HG02943 (cell line): ENCODE results near the gene ATPAF1.
"Not testable (repeated sequence)": the region's sequence is repeated elsewhere in the genome, so short reads cannot be mapped to it uniquely, and the experiment has no call there.

Source experiments
- ATAC-seq: cut with Tn5 transposase; IDR thresholded peaks from one replicate; pipeline ENCODE4 v1.9.1; 2021; ENCODE audit warnings: mild to moderate bottlenecking, low read depth, moderate library complexity; ENCODE audit not compliant: unreplicated experiment

The ATPAF1 gene, protein sequence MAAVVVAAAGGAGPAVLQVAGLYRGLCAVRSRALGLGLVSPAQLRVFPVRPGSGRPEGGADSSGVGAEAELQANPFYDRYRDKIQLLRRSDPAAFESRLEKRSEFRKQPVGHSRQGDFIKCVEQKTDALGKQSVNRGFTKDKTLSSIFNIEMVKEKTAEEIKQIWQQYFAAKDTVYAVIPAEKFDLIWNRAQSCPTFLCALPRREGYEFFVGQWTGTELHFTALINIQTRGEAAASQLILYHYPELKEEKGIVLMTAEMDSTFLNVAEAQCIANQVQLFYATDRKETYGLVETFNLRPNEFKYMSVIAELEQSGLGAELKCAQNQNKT

DNA sequence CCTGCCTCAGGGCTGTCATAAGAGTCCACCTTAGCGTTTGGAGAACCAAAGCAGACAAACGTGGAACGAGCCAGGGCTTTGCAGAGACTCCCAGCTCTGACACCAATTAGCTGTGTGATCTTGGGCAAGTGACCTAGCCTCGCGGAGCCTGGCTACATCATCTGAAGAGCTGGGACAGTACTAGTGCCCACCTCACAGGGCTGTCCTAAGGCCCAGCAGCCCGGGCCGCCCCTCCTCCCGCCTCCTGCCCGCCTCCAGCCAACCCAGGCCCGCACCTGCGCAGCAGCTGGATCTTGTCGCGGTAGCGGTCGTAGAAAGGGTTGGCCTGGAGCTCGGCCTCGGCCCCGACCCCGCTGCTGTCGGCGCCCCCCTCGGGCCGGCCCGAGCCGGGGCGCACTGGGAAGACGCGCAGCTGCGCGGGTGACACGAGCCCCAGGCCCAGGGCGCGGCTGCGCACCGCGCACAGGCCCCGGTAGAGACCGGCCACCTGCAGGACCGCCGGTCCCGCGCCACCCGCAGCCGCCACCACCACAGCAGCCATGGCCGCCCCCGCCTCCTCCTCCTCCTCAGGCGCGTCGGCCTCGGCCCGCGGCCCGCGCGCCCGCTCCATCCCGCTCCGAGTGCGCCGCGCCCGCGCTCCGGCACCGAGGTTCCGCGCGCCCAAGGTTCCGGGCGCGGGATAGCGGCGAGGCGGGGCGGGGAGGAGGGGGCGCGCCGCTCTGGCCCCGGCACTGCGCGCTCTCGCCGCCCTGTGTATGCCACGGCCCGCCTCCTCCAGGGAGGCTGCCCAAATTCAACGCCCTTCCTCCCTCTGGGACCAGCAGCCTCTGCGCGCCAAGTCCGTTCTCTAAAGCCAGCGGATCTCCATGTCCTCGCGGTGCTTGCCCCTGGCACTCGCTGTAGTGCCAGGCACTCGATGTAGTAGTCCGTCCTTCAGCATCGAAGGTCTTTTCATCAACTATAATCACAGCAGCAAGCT is at the start of gene ATPAF1:
ATPAF1 (minus strand) TSS at position 583 of the 979 bp plus-strand sequence; CDS start at position 541, 42 bp downstream.
- peak; percentile 61 for ATAC-seq

DNA sequence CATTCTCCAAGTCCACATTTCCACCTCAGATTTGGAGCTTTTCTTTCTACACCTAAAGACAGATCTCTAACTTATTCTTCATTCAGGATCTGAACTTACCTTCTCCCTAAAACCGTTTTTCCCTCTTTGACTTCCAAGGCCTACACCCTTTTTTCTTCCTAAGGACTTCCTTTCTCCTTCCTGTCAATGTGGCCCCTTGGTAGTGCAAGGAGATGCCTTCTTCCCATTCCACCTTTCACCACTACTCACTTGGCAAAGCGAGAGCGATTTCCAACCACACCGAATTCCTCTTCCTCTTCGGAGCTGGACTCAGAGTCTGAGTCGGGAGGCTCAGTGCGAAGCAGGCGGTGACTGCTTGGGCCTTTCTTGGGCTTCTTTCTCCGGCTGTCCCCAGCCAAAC is 49.5 kb upstream of the ATPAF1 start:
- no peak for ATAC-seq

DNA sequence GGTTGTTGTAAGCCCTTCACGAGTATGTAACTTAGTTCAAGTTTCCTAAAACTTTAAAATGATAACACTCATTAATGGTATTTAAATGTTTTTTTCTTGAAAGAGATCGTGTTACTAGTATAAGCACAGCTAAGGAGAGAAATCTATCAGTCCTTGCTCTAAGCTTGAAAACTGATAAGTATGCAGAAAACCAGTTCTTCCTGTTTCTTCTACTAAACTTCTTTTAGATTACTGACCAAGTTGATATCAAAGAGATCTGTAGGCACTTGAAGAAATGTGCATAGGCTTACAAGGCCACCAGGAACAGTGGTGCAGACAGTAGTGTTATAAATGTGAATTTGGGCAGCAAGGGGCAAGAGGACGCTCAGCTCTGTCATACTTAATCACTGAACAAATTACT is 46.8 kb upstream of the ATPAF1 start:
- ATAC-seq, result no peak

DNA sequence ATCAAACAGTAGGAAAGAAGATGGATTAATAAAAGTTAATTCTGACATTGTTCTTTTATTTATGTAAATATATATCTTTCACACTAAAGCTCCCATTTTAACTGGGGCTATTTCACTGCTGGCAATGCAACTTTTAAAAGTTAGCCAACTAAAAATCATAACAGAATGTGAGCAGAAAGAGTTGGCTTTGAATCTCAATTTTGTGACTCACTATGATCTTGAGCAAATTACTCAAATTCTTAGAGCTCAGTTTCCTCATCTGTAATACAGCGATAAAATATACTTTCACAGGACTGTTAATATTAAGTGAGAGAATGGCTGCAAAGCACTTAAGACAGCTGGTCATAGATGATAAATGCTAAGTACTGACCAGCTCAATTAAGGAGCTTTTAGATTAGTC is 40.0 kb upstream of the ATPAF1 start:
- ATAC-seq, result no peak

DNA sequence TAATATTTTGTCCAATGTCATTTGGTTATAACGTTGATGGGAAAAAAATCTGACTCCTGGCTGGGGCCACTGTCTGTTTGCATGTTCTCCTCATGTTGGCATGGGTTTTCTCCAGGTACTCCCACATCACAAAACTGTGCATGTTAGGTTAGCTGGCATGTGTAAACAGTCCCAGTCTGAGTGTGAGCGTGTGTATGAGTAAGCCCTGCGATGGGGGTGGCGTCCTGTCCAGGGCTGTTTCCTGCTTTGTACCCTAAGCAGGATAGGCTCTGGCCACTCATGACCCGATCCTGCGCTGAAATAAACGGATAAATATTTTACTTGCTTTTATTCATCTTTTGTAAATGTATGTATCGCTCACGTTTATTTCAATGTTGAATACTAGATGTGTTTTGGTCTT is 37.2 kb upstream of the ATPAF1 start:
- no peak for ATAC-seq

DNA sequence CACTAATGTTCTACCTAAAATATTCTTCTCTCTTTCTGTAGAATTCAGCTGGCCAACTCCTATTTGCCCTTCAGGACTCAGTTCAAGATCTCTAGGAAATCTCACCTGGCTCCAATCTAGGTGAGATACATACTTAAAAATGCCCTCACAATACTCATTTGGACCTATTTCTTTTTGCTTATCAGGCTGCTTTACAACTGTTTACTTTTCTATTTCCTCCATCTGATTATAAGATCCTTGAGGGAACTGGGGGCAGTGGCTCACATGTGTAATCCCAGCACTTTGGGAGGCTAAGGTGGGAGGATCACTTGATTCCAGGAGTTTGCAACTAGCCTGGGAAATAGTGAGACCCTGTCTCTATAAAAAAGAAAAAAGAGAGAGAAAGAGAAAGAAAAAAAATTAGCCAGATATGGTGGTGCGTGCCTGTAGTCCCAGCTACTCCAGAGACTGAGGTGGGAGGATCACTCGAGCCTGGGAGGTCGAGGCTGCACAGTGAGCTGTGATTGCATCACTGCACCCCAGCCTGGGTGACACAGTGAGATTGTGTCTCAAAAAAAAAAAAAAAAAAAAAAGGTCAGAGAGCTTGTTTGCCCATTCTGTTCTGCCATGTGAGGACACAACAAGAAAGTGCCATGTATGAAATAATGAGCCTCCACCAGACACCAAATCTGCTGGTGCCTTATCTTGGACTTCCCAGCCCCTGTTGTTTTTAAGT is 35.9 kb upstream of the ATPAF1 start:
- no peak for ATAC-seq

DNA sequence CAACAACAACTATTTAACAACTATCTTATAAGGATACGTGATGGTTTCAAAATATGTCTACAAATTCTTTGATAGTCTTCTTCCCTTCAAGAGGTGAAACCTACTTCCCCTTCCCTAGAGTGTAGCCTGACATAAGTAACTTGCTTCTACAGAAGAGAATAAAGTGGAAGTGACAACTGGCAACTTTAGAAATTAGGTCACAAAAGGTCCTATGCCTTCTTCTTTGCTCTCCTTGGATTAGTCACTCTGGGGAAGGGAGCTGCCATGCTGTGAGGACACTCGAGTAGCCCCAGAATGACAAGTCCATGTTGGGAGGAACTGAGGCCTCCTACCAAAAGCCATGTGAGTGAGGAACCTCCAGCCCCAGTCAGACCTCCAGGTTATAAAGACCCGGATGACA is 31.5 kb upstream of the ATPAF1 start:
- ATAC-seq, result no peak

DNA sequence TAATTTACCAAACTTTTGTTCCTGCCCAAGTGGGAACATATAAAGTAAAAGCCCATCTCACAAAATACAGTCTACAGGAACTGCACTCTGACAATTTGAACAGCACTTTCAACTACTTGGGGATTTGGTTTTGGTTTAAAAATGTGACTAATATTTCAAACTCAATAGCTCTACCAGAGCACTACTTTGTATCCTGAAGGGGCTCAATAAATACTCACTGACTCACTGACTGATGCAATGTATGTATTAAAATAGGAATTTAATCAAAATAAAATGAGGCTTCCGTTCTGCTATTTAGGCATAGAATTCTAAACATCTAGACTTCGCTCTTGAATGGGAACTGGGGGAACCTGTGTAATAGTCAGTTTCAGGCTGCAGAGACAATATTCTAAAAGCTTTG is 28.9 kb upstream of the ATPAF1 start:
- no peak for ATAC-seq

DNA sequence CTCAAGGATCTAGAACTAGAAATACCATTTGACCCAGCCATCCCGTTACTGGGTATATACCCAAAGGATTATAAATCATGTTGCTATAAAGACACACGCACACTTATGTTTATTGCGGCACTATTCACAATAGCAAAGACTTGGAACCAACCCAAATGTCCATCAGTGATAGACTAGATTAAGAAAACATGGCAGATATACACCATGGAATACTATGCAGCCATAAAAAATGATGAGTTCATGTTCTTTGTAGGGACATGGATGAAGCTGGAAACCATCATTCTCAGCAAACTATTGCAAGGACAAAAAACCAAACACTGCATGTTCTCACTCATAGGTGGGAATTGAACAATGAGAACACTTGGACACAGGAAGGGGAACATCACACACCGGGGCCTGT is 26.5 kb upstream of the ATPAF1 start:
- ATAC-seq, result not testable (repeated sequence)

DNA sequence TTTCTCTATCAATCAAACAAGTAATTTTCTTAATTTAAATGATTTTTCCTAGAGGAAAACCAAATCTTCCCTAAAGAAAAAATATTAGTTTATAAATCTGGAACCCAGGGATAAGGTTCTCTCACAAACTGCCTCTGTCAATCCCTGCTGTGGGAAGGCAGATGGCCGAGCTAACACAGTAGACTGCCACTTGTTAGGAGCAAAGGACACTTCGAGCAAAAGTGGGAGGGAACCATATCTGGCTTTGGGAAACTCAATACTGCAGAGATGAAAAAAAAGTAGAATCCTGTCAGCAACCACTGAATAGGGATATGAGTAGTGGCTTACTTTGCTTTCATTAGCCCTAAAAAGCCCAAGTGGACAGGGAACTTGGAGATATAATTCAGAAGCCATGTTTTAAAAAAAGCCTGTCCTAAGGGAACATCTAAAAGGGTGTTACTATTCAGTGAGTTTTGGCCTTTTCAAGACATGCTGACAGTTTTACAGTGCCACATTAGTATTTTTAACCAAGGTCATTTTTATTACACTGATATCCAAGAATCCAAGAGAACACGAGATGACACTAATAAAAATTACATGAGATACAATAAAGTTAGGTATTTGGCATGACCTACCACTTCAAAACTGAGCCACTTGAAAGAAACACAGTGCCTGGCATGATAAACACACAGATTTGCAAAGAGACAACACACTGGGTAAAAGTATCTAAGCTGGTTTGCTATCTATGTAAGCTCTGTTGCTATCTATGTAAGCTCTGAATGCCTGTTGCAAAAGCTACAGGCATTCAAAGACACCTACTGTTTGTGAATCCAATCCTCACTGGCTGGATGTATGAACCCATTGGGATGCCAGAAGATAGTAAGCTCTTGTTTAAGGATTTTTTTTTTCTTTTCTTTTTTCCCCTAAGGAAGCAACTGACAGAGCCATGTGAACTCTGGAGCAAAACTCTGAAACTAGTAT is 24.9 kb upstream of the ATPAF1 start:
- ATAC-seq, result no peak

DNA sequence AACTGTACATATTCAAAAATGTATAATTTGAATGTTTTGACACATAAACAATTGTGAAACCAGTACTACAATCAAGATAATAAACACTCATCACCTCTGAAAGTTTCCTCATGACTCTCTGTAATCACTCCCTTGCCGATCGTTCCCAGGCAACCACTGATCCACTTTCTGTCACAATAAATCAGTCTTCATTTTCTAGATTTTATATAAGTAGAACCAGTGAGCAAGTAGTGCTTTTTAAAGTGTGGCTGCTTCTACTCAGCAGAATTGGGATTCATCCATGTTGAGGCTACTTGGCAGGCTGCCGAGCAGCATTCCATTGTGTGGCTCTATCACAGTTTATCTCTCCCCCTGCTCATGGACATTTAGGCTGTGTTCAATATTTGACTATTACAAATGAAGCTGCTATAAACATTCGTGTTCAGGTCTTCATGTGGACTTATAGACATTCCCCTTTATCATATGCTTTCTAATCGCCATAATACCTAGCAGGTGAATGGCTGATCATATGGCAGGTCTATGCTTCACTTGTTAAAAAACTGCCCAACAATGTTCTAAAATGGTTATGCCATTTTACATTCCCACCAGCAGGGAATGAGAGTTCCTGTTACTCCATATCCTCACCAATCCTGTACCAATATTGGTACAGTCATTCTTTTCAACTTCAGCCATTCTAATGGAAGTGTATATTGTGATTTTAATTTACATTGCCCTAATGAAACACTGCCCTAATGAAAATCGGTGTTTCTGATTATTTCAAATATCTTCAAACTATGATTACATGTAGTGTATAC is 24.0 kb upstream of the ATPAF1 start:
- no peak for ATAC-seq

DNA sequence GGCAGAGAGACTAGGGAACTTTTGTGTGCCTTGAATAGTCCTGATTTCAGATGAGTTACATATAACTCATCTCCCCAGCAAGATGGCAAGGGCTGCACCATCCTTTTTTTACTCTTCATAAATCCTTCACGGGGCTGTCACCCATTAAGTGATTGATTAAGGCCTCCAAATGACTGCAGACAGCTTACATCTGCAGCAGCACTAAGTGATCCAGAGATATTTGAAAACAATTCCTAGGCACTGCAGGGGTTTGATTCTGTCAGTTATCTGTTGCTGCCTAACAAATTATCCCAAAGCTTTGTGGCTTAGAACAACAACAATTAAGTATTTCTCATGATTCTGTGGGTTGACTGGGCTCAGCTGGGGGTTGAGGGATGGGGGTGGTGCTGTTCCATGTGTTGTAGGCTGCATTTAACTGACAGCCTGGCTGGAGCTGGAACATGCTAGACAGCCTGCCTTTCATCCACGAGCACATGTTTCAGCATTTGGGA is 22.8 kb upstream of the ATPAF1 start:
- no peak for ATAC-seq

DNA sequence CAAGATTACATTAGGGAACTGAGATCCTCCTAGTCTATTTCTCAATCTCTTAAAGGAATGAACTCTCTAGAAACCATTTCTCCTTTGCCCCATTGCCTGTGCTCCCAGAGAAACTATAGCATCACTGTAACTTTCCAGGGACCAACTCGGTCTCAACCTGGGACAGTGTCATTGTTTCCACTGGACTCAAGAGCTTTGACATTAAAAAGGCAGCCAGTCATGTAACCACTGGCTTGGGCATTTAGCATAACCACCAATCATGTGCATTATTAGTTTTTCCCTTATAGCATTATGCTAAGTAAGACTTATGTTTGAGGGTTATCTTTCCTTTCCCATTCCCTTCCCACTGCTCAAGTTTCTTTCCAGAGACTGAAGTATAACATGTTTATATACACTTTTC is 21.7 kb upstream of the ATPAF1 start:
- ATAC-seq, result no peak

DNA sequence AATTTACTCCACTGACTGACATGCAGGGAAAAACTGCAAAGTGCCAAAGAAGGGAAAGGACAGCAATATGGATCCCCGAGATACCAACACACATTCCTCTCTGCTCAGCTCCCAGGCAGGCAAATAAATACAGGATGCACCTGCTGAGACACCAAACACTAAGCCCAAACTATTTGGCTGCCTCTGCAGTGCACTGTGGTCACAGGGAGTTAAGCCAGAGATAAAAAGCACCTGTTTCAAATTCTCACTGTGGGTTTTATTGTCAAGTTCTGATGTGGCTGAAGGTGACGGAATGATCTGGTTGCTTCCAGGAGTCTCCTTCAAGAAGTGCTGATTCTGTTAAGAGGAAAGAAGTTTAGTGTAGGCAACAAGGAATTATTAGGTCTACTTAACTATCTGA is 21.2 kb upstream of the ATPAF1 start:
- no peak for ATAC-seq

DNA sequence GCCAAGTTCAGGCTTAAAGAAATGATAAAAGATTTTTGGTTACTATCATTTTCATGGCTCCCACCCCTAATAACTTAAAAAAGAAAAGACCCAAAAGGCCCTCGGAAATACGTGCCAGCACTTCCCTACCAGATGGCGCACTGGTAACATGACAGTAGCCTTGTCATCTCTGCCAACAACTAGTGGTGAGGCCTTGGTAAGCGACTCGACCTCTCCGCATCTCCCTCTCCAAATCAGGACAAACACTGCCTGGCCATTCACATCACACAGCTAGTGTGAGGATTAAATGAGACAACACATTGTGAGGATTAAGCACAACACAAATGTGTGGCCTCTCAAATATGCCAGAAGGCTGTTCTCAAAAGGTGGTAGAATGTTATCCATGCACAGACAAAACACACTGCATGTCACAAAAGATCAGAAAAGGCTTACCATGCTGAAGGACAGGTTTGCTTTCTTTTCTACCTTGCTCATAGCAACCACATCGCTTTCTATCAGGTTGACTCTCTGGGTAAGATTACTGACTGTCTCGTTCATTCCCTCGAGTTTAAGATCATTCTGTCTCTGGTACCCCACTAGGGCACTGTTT is 19.9 kb upstream of the ATPAF1 start:
- no peak for ATAC-seq

DNA sequence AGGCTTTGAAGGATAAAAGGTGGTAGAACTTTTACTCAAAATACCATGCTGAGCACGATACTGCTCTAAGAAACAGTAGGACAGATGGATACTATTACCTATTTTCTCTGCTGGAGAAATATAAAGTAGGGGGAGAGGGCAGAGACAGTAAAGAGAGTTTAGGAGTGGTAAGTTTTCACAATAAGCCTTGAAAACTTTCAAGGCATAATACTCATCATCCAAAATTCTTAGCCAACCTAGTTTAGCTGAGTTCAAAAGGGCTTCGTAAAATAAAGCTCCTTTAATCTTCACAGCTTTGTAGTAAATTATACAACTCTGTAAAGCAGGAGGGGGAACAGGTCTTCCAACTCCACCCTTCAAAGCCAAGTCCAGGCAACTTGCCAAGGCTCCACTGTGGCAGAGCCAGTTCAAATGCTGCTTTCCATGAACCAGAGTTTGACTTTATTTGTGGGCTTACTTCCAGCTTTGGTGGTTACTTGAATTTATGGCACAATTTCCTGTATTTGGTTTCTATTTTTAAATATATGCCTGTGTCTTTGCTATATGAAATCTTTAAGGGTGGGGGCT is 19.0 kb upstream of the ATPAF1 start:
- ATAC-seq, result no peak

DNA sequence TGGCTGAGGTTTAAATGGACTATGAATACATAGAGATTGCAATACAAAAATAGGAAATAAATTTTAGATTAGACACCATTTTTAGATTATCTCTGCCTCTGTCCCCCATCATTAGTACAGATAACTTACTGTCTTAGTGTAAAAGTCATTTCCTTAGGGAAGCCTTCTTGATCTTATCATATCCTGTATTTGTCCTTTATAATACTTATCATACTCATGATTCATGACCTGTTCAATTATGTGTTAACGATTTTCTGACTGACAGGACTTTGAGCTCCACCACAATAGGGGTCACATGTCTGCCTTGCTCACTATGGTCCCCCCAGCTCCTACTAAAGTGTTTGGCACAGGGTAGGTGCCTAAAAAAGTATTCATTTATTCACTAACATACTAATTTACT is 18.1 kb upstream of the ATPAF1 start:
- no peak for ATAC-seq

DNA sequence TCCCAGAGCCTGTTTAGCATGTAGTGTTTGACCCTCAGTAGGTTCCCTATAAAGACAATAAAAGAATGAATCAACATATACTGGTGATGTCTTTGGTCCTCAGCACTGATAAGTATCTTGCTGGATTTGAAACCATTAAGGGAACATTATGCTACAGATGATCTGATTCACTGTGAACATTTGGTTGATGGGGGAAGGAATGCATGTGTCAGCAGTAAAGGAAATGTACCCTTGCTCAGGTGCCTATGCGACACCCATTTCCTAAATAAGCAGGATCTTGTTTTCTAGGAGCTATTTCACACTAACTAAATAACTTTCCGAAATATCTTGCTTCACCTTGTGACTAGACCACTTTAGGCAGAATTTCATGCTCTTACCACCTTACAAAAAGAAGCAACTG is 16.5 kb upstream of the ATPAF1 start:
- ATAC-seq, result no peak
